Measurements from ENCODE around the gene ITPR2. TPM values are rescaled to one million over a fixed set of nuclear protein-coding genes. Genes with fewer than 3 reads are reported as not detected.

The ITPR2 gene
- polyA plus RNA-seq, 2 of the 4 experiments (the other 2 are of a cell fraction), result 3.1 to 8.1 TPM

DNA sequence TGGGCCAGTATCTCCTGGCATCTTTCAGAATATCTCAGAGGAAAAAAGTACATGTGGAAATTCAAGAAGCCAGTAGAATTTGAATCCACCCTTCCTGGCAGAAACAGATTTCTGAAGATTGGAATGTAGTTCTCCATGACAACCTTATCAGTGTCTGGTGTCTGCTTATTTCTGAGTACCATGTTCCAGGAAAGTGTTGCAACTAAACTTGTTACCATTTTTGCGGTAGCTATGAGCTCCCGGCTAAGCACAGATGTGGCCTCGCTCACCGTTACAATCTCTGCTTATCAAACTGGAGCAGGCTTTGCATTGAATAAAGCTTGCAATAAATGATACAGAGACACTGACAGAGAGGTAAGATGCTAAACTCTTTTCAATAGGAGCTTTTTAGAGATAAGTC lies 13.0 kb upstream of the ITPR2 start (continued):
- TF ChIP-seq, protein P1, sequence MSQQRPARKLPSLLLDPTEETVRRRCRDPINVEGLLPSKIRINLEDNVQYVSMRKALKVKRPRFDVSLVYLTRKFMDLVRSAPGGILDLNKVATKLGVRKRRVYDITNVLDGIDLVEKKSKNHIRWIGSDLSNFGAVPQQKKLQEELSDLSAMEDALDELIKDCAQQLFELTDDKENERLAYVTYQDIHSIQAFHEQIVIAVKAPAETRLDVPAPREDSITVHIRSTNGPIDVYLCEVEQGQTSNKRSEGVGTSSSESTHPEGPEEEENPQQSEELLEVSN (IDR thresholded peaks at IDR 0.05; ENCODE audit: borderline replicate concordance, low read depth), result no peak
- TF ChIP-seq POLR2A (IDR thresholded peaks at IDR 0.05; ENCODE audit: low read length), result no peak

DNA sequence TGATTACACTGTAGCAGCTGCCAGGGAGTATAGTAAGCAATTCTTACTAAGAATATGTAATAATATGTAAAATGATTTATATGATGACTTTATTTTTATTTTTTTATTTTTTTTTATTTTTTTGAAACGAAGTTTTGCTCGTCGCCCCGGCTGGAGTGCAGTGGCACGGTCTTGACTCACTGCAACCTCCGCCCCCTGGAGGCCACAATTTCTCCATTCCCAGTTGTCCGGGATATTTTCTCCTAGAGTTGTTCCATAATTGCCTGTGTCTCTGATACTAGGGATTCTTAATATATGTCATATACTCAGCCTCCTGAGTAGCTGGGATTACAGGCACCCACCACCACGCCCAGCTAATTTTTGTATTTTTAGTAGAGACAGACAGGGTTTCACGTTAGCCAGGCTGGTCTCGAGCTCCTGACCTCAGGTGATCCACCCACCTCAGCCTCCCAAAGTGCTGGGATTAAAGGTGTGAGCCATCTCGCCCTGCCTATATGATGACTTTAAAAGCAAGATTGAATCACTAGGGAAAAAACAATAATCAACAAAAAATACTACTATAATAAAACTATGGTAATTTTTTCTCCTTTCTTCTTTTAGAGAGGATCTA lies 12.2 kb upstream of the ITPR2 start:
- no peaks in the 10 kb centered on the region for H3K9me3 ChIP-seq
- H3K27ac ChIP-seq, result no peak overlapping the region
- WGBS (ENCODE audit: missing lambda C conversion rate), result 7% methylated on average over 11 of the region's 11 CpGs
- FAIRE-seq (no peak), ATAC-seq (peak; percentile 87 to 96; a peak in 5 of 6 replicates), DNase-seq (ENCODE audit: low read depth in 1 of 2, low spot score in 1 of 2) (peak; percentile 50 to 62)
- no peaks in the 10 kb centered on the region for H3K4me1 ChIP-seq
- no peak for TF ChIP-seq BHLHE40 (IDR thresholded peaks at IDR 0.05; ENCODE audit: low read depth, low read length)
- TF ChIP-seq, protein P1 (IDR thresholded peaks at IDR 0.05; ENCODE audit: borderline replicate concordance, low read depth), result no peak
- TF ChIP-seq KDM5A (IDR thresholded peaks at IDR 0.05), result no peak
- no peak for TF ChIP-seq HDAC2 (IDR thresholded peaks at IDR 0.05)
- TF ChIP-seq JUNB (IDR thresholded peaks at IDR 0.05), result no peak
- TF ChIP-seq GATA3 (IDR thresholded peaks at IDR 0.05; ENCODE audit: borderline replicate concordance), result no peak
- TF ChIP-seq NR3C1 (IDR thresholded peaks at IDR 0.05), result no peak
- no peak for TF ChIP-seq TP53 (CRISPR knock-in tag; IDR thresholded peaks at IDR 0.05)
- TF ChIP-seq POLR2AphosphoS2 (conservative IDR thresholded peaks at IDR 0.05; ENCODE audit: low read length), result no peak
- TF ChIP-seq, protein P2, sequence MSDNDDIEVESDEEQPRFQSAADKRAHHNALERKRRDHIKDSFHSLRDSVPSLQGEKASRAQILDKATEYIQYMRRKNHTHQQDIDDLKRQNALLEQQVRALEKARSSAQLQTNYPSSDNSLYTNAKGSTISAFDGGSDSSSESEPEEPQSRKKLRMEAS (IDR thresholded peaks at IDR 0.05), result no peak
- TF ChIP-seq SMC3 (IDR thresholded peaks at IDR 0.05), result peak; percentile 71
- TF ChIP-seq, protein P3, sequence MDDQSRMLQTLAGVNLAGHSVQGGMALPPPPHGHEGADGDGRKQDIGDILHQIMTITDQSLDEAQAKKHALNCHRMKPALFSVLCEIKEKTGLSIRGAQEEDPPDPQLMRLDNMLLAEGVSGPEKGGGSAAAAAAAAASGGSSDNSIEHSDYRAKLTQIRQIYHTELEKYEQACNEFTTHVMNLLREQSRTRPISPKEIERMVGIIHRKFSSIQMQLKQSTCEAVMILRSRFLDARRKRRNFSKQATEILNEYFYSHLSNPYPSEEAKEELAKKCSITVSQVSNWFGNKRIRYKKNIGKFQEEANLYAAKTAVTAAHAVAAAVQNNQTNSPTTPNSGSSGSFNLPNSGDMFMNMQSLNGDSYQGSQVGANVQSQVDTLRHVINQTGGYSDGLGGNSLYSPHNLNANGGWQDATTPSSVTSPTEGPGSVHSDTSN (IDR thresholded peaks at IDR 0.05), result no peak
- no peak for TF ChIP-seq CBX2 (IDR thresholded peaks at IDR 0.05; ENCODE audit: borderline replicate concordance, low read depth)
- TF ChIP-seq, protein P4, sequence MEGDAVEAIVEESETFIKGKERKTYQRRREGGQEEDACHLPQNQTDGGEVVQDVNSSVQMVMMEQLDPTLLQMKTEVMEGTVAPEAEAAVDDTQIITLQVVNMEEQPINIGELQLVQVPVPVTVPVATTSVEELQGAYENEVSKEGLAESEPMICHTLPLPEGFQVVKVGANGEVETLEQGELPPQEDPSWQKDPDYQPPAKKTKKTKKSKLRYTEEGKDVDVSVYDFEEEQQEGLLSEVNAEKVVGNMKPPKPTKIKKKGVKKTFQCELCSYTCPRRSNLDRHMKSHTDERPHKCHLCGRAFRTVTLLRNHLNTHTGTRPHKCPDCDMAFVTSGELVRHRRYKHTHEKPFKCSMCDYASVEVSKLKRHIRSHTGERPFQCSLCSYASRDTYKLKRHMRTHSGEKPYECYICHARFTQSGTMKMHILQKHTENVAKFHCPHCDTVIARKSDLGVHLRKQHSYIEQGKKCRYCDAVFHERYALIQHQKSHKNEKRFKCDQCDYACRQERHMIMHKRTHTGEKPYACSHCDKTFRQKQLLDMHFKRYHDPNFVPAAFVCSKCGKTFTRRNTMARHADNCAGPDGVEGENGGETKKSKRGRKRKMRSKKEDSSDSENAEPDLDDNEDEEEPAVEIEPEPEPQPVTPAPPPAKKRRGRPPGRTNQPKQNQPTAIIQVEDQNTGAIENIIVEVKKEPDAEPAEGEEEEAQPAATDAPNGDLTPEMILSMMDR (IDR thresholded peaks at IDR 0.05), result peak; percentile 70
- peak; percentile 55 to 58 for TF ChIP-seq RAD21 (conservative IDR thresholded peaks at IDR 0.05 in 1 of 2, IDR thresholded peaks at IDR 0.05 in 1 of 2)
- H3K4me2 ChIP-seq, result peak overlapping the region; percentile 64
- POLR2A ChIA-PET, result interaction anchor here (1.6 kb wide), 1 partner anchor 12 kb away, joined by 7 read pairs; the partner anchor contains the start of gene ITPR2
- CTCF ChIA-PET, result interaction anchor here (0.6 to 3.2 kb wide), 16 partner anchors 10 to 429 kb away, joined by 3 to 23 read pairs (median 4); partner anchors contain the start of gene ITPR2
- H3K4me3 ChIP-seq, result no peak overlapping the region

DNA sequence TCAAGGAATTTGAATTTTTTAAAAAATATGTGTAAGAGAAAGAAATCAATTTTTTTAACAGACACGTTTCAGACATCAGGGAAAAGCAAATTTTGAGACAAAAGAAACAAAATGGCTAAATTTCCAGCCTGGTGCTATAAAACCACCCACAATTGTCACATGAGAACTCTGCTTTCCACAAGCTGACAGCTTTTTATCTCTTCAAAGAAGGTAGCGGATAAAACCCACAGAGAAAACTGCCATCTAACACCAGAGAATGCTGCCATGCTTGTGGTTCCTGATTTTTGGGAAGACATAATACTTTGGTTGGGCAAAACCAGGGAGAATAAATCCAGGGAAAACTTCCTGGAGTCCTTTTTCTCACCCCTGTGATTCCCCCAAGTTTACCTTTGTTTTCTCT lies 10.3 kb upstream of the ITPR2 start:
- Histone ChIP-seq H3K27ac (no peak overlapping the region), H3K4me2 (no peak overlapping the region), H3K4me1 (no peaks in the 10 kb centered on the region), H3K4me3 (no peak overlapping the region), H3K9me3 (no peaks in the 10 kb centered on the region)
- TF ChIP-seq, protein P5, sequence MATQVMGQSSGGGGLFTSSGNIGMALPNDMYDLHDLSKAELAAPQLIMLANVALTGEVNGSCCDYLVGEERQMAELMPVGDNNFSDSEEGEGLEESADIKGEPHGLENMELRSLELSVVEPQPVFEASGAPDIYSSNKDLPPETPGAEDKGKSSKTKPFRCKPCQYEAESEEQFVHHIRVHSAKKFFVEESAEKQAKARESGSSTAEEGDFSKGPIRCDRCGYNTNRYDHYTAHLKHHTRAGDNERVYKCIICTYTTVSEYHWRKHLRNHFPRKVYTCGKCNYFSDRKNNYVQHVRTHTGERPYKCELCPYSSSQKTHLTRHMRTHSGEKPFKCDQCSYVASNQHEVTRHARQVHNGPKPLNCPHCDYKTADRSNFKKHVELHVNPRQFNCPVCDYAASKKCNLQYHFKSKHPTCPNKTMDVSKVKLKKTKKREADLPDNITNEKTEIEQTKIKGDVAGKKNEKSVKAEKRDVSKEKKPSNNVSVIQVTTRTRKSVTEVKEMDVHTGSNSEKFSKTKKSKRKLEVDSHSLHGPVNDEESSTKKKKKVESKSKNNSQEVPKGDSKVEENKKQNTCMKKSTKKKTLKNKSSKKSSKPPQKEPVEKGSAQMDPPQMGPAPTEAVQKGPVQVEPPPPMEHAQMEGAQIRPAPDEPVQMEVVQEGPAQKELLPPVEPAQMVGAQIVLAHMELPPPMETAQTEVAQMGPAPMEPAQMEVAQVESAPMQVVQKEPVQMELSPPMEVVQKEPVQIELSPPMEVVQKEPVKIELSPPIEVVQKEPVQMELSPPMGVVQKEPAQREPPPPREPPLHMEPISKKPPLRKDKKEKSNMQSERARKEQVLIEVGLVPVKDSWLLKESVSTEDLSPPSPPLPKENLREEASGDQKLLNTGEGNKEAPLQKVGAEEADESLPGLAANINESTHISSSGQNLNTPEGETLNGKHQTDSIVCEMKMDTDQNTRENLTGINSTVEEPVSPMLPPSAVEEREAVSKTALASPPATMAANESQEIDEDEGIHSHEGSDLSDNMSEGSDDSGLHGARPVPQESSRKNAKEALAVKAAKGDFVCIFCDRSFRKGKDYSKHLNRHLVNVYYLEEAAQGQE (IDR thresholded peaks at IDR 0.05), result no peak
- TF ChIP-seq POLR2AphosphoS2 (conservative IDR thresholded peaks at IDR 0.05; ENCODE audit: low read length) (no peak), JUNB (IDR thresholded peaks at IDR 0.05) (no peak), NR3C1 (IDR thresholded peaks at IDR 0.05) (no peak)
- TF ChIP-seq, protein P6, sequence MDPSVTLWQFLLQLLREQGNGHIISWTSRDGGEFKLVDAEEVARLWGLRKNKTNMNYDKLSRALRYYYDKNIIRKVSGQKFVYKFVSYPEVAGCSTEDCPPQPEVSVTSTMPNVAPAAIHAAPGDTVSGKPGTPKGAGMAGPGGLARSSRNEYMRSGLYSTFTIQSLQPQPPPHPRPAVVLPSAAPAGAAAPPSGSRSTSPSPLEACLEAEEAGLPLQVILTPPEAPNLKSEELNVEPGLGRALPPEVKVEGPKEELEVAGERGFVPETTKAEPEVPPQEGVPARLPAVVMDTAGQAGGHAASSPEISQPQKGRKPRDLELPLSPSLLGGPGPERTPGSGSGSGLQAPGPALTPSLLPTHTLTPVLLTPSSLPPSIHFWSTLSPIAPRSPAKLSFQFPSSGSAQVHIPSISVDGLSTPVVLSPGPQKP (IDR thresholded peaks at IDR 0.05; ENCODE audit: low read depth, low read length), result no peak
- TF ChIP-seq, protein P7, sequence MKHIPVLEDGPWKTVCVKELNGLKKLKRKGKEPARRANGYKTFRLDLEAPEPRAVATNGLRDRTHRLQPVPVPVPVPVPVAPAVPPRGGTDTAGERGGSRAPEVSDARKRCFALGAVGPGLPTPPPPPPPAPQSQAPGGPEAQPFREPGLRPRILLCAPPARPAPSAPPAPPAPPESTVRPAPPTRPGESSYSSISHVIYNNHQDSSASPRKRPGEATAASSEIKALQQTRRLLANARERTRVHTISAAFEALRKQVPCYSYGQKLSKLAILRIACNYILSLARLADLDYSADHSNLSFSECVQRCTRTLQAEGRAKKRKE (CRISPR knock-in tag; IDR thresholded peaks at IDR 0.05; ENCODE audit: low read depth), result no peak
- WGBS (ENCODE audit: missing lambda C conversion rate), result 62% methylated on average over 2 of the region's 2 CpGs
- ChIA-PET POLR2A (no interaction called here), CTCF (interaction anchor here (0.9 to 3.2 kb wide), 4 partner anchors 13 to 142 kb away, joined by 3 to 14 read pairs (median 4); no protein-coding TSS in a partner anchor)
- no peak for DNase-seq (ENCODE audit: low read depth in 1 of 2, low spot score in 1 of 2)
- no peak for ATAC-seq
- no peak for FAIRE-seq

Data from A549 (cell line).